ENCODE results near the gene RPL37A.

Gene RPL37A

GRCh38 chr2:216478791-216479190, 19.9 kb upstream of the RPL37A start:
- no peaks in the 10 kb centered on the region for H3K9me3 Mint-ChIP-seq
- ATAC-seq, result no peak

GRCh38 chr2:216480221-216480620, 18.4 kb upstream of the RPL37A start:
- DNase-seq (no peak), ATAC-seq (no peak)
- no peaks in the 10 kb centered on the region for H3K27me3 Mint-ChIP-seq
- H3K9me3 Mint-ChIP-seq, result no peaks in the 10 kb centered on the region
- no peak overlapping the region for H3K27ac Mint-ChIP-seq
- no peak overlapping the region for H3K4me3 Mint-ChIP-seq
- peaks cover 28% of the 10 kb centered on the region for H3K4me1 Mint-ChIP-seq

More at GRCh38 chr2:216478791-216479190, 19.9 kb upstream of the RPL37A start:
- Mint-ChIP-seq H3K4me3 (no peak overlapping the region), H3K4me1 (peaks cover 36% of the 10 kb centered on the region), H3K27me3 (no peaks in the 10 kb centered on the region), H3K27ac (no peak overlapping the region)
- no peak for DNase-seq

- Mint-ChIP-seq H3K9me3 (no peaks in the 10 kb centered on the region), H3K4me3 (no peak overlapping the region), H3K4me1 (peaks cover 10% of the 10 kb centered on the region), H3K27ac (no peak overlapping the region), H3K27me3 (no peaks in the 10 kb centered on the region)
- no peak for ATAC-seq
- no peak for DNase-seq
Observed at GRCh38 chr2:216482640-216483039, 16.0 kb upstream of the RPL37A start.

- Mint-ChIP-seq H3K27ac (no peak overlapping the region), H3K27me3 (no peaks in the 10 kb centered on the region), H3K4me1 (no peaks in the 10 kb centered on the region), H3K4me3 (no peak overlapping the region), H3K9me3 (no peaks in the 10 kb centered on the region)
- ATAC-seq (peak; percentile 20), DNase-seq (no peak)
Observed at GRCh38 chr2:216485237-216485636, 13.4 kb upstream of the RPL37A start.

GRCh38 chr2:216485745-216486144, 12.9 kb upstream of the RPL37A start:
- no peak for DNase-seq
- no peaks in the 10 kb centered on the region for H3K9me3 Mint-ChIP-seq
- H3K4me1 Mint-ChIP-seq, result no peaks in the 10 kb centered on the region
- no peak overlapping the region for H3K27ac Mint-ChIP-seq
- H3K27me3 Mint-ChIP-seq, result no peaks in the 10 kb centered on the region
- no peak for ATAC-seq
- no peak overlapping the region for H3K4me3 Mint-ChIP-seq

- no peak for ATAC-seq
- no peak overlapping the region for H3K27ac Mint-ChIP-seq
- no peaks in the 10 kb centered on the region for H3K27me3 Mint-ChIP-seq
- no peaks in the 10 kb centered on the region for H3K4me1 Mint-ChIP-seq
- no peaks in the 10 kb centered on the region for H3K9me3 Mint-ChIP-seq
- no peak overlapping the region for H3K4me3 Mint-ChIP-seq
- no peak for DNase-seq
Observed at GRCh38 chr2:216486271-216486670, 12.4 kb upstream of the RPL37A start.

GRCh38 chr2:216486708-216487107, 11.9 kb upstream of the RPL37A start:
- Mint-ChIP-seq H3K9me3 (no peaks in the 10 kb centered on the region), H3K27me3 (no peaks in the 10 kb centered on the region), H3K27ac (no peak overlapping the region), H3K4me1 (no peaks in the 10 kb centered on the region), H3K4me3 (no peak overlapping the region)
- no peak for ATAC-seq
- DNase-seq, result no peak

GRCh38 chr2:216490061-216490460, 8.6 kb upstream of the RPL37A start:
- Mint-ChIP-seq H3K27me3 (no peaks in the 10 kb centered on the region), H3K4me3 (no peak overlapping the region), H3K9me3 (no peaks in the 10 kb centered on the region), H3K27ac (no peak overlapping the region), H3K4me1 (no peaks in the 10 kb centered on the region)
- no peak for ATAC-seq
- no peak for DNase-seq

- ATAC-seq (no peak), DNase-seq (no peak)
- no peaks in the 10 kb centered on the region for H3K27me3 Mint-ChIP-seq
- H3K4me1 Mint-ChIP-seq, result peaks cover 16% of the 10 kb centered on the region
- H3K27ac Mint-ChIP-seq, result no peak overlapping the region
- H3K9me3 Mint-ChIP-seq, result no peaks in the 10 kb centered on the region
- H3K4me3 Mint-ChIP-seq, result no peak overlapping the region
Observed at GRCh38 chr2:216491793-216492596, 6.6 kb upstream of the RPL37A start.

GRCh38 chr2:216492597-216493333, 5.9 kb upstream of the RPL37A start:
- Mint-ChIP-seq H3K4me3 (no peak overlapping the region), H3K4me1 (peaks cover 22% of the 10 kb centered on the region), H3K27me3 (no peaks in the 10 kb centered on the region), H3K9me3 (no peaks in the 10 kb centered on the region), H3K27ac (no peak overlapping the region)
- ATAC-seq (no peak), DNase-seq (no peak)

GRCh38 chr2:216493334-216493685, 5.3 kb upstream of the RPL37A start:
- DNase-seq (no peak), ATAC-seq (no peak)
- peaks cover 26% of the 10 kb centered on the region for H3K4me1 Mint-ChIP-seq
- no peak overlapping the region for H3K27ac Mint-ChIP-seq
- H3K9me3 Mint-ChIP-seq, result no peaks in the 10 kb centered on the region
- no peaks in the 10 kb centered on the region for H3K27me3 Mint-ChIP-seq
- H3K4me3 Mint-ChIP-seq, result no peak overlapping the region

GRCh38 chr2:216495656-216496055, 3.0 kb upstream of the RPL37A start:
- Mint-ChIP-seq H3K4me3 (no peak overlapping the region), H3K4me1 (peaks cover 37% of the 10 kb centered on the region), H3K27ac (no peak overlapping the region), H3K9me3 (no peaks in the 10 kb centered on the region), H3K27me3 (no peaks in the 10 kb centered on the region)
- no peak for DNase-seq
- no peak for ATAC-seq

- H3K27me3 Mint-ChIP-seq, result no peaks in the 10 kb centered on the region
- peaks cover 56% of the 10 kb centered on the region for H3K4me1 Mint-ChIP-seq
- peak overlapping the region; percentile 61 to 97 for H3K27ac Mint-ChIP-seq
- no peak for DNase-seq
- no peak for ATAC-seq
- H3K9me3 Mint-ChIP-seq, result no peaks in the 10 kb centered on the region
- H3K4me3 Mint-ChIP-seq, result peak overlapping the region; percentile 87 to 92
Observed at GRCh38 chr2:216497382-216498069, 1.1 kb upstream of the RPL37A start.

GRCh38 chr2:216498070-216498378, 620 bp upstream of the RPL37A start:
- no peak for DNase-seq
- H3K4me1 Mint-ChIP-seq, result peaks cover 61% of the 10 kb centered on the region
- H3K27ac Mint-ChIP-seq, result peak overlapping the region; percentile 97 to 99

GRCh38 chr2:216499641-216500218, 1.1 kb downstream of the RPL37A start:
- ATAC-seq, result no peak
- DNase-seq, result no peak
- H3K4me1 Mint-ChIP-seq, result peaks cover 70% of the 10 kb centered on the region
- H3K27me3 Mint-ChIP-seq, result no peaks in the 10 kb centered on the region
- no peaks in the 10 kb centered on the region for H3K9me3 Mint-ChIP-seq
- H3K4me3 Mint-ChIP-seq, result peak overlapping the region; percentile 87 to 92
- peak overlapping the region; percentile 97 to 99 for H3K27ac Mint-ChIP-seq

More at GRCh38 chr2:216498070-216498378, 620 bp upstream of the RPL37A start:
- H3K9me3 Mint-ChIP-seq, result no peaks in the 10 kb centered on the region
- no peaks in the 10 kb centered on the region for H3K27me3 Mint-ChIP-seq
- no peak for ATAC-seq
- peak overlapping the region; percentile 87 to 92 for H3K4me3 Mint-ChIP-seq

GRCh38 chr2:216500572-216500971, 1.9 kb downstream of the RPL37A start:
- H3K27me3 Mint-ChIP-seq, result no peaks in the 10 kb centered on the region
- peaks cover 74% of the 10 kb centered on the region for H3K4me1 Mint-ChIP-seq
- peak overlapping the region; percentile 87 to 92 for H3K4me3 Mint-ChIP-seq

More at GRCh38 chr2:216500572-216500971, 1.9 kb downstream of the RPL37A start:
- DNase-seq, result no peak
- no peak for ATAC-seq
- Mint-ChIP-seq H3K27ac (peak overlapping the region; percentile 12 to 97), H3K9me3 (no peaks in the 10 kb centered on the region)

Measured in stimulated activated naive CD8-positive, alpha-beta T cell treated with anti-CD3 and anti-CD28 coated beads, Interleukin-15, amount 100 ng/mL, for 72 hours (primary cell).